Measurements from ENCODE around the gene CFAP141. TPM values are rescaled to one million over a fixed set of nuclear protein-coding genes. Genes with fewer than 3 reads are reported as not detected.

CFAP141 gene
- polyA plus RNA-seq, 2 of the 4 experiments (the other 2 are of a cell fraction), result not detected

DNA sequence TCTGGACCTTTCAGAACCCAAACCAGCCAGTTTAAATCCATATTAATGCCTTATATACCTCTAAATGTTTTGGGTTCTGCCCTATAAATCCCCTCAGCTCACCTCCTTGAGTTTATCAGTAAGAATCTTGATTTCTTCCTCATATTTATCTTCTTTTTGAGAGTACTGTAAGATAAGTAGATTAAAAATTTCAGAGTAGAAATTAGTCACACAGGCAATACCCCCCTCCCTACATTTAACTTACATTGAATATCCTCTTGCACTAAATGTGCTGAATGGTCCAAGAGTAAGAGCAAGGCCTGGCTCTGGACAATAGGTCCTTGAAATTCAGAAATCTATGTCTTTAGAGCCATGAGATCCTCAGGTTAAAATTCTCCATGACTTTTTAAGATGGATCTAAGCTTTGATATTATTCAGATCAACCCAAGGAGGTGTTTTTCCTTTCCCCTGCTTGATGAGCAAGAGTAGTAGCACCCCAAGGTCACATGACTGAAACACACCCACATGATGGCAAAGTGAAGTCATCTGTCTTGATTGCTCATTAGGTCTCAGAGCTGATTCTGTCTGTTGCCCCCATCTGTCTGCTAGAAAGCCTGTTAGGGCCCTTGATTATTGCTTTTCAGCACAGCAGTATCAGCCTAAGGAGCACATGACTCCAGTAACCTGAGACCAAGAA, 35.4 kb downstream of the CFAP141 start:
- DNase-seq (ENCODE audit: low read depth in 1 of 2, low spot score in 1 of 2), result no peak
- TF ChIP-seq, protein P1, sequence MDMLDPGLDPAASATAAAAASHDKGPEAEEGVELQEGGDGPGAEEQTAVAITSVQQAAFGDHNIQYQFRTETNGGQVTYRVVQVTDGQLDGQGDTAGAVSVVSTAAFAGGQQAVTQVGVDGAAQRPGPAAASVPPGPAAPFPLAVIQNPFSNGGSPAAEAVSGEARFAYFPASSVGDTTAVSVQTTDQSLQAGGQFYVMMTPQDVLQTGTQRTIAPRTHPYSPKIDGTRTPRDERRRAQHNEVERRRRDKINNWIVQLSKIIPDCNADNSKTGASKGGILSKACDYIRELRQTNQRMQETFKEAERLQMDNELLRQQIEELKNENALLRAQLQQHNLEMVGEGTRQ (IDR thresholded peaks at IDR 0.05), result peak; percentile 55
- no peak for TF ChIP-seq HOXB5 (CRISPR knock-in tag; IDR thresholded peaks at IDR 0.05)
- TF ChIP-seq, protein P2, sequence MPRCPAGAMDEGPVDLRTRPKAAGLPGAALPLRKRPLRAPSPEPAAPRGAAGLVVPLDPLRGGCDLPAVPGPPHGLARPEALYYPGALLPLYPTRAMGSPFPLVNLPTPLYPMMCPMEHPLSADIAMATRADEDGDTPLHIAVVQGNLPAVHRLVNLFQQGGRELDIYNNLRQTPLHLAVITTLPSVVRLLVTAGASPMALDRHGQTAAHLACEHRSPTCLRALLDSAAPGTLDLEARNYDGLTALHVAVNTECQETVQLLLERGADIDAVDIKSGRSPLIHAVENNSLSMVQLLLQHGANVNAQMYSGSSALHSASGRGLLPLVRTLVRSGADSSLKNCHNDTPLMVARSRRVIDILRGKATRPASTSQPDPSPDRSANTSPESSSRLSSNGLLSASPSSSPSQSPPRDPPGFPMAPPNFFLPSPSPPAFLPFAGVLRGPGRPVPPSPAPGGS (IDR thresholded peaks at IDR 0.05), result no peak
- no peak for TF ChIP-seq TP53 (CRISPR knock-in tag; IDR thresholded peaks at IDR 0.05)
- Histone ChIP-seq H3K9me3 (no peaks in the 10 kb centered on the region), H3K4me3 (no peak overlapping the region), H3K4me2 (no peak overlapping the region), H3K4me1 (no peaks in the 10 kb centered on the region), H3K27ac (no peak overlapping the region)
- no peak for FAIRE-seq
- ChIA-PET POLR2A (no interaction called here), CTCF (interaction anchor here (1.1 kb wide), 1 partner anchor 11 kb away, joined by 5 read pairs; no protein-coding TSS in a partner anchor)
- ATAC-seq, result no peak

DNA sequence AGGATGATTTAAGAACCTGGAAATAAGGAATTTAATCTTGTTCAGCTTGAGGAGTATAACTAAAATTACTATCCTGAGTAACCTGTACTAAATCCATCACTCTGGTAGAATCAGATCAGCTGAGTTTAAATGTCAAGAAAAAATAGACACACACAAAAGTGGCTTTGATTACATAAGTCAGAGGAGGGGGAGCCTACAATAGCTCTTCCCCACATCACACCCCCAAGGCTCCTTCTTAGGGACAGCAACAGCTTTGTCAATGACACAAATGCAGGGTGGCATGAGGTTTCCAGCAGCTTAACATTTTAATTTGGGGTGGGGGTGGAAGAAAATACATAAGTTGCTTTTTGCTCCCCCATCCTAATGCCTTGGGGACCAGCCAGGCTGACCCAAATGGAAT, 38.7 kb downstream of the CFAP141 start:
- no peaks in the 10 kb centered on the region for H3K4me1 ChIP-seq
- ChIA-PET CTCF (interaction anchor here (0.9 to 3.8 kb wide), 3 partner anchors 25 to 104 kb away, joined by 4 to 13 read pairs (median 6); partner anchors contain the start of gene TPM3), POLR2A (no interaction called here)
- H3K4me2 ChIP-seq, result no peak overlapping the region
- H3K4me3 ChIP-seq, result no peak overlapping the region
- no peaks in the 10 kb centered on the region for H3K9me3 ChIP-seq
- FAIRE-seq (no peak), ATAC-seq (no peak), DNase-seq (ENCODE audit: low read depth in 1 of 2, low spot score in 1 of 2) (no peak)
- no peak for TF ChIP-seq FOXS1 (CRISPR knock-in tag; IDR thresholded peaks at IDR 0.05)
- no peak for TF ChIP-seq HEYL (CRISPR knock-in tag; IDR thresholded peaks at IDR 0.05)
- no peak for TF ChIP-seq NFE2L2 (conservative IDR thresholded peaks at IDR 0.05; ENCODE audit: low read length)
- no peak for TF ChIP-seq KDM1A (IDR thresholded peaks at IDR 0.05; ENCODE audit: low read depth)
- no peak for TF ChIP-seq CHD4 (IDR thresholded peaks at IDR 0.05; ENCODE audit: borderline replicate concordance)
- no peak for TF ChIP-seq GATA3 (IDR thresholded peaks at IDR 0.05; ENCODE audit: borderline replicate concordance)
- no peak for TF ChIP-seq POLR2A (IDR thresholded peaks at IDR 0.05; ENCODE audit: low read length)
- no peak for TF ChIP-seq NR3C1 (IDR thresholded peaks at IDR 0.05)
- H3K27ac ChIP-seq, result no peak overlapping the region

- H3K27ac ChIP-seq, result no peak overlapping the region
- TF ChIP-seq FOXS1 (CRISPR knock-in tag; IDR thresholded peaks at IDR 0.05) (no peak), EHMT2 (IDR thresholded peaks at IDR 0.05; ENCODE audit: low read depth) (no peak), CEBPB (IDR thresholded peaks at IDR 0.05) (no peak), HOXA7 (CRISPR knock-in tag; IDR thresholded peaks at IDR 0.05) (no peak), RFX5 (IDR thresholded peaks at IDR 0.05) (no peak), CBX2 (IDR thresholded peaks at IDR 0.05; ENCODE audit: borderline replicate concordance, low read depth) (no peak), EP300 (IDR thresholded peaks at IDR 0.05) (no peak), JUN (IDR thresholded peaks at IDR 0.05) (no peak), RAD21 (conservative IDR thresholded peaks at IDR 0.05 in 1 of 2, IDR thresholded peaks at IDR 0.05 in 1 of 2) (no peak), MAFK (IDR thresholded peaks at IDR 0.05; ENCODE audit: partially characterized antibody) (no peak), MAZ (IDR thresholded peaks at IDR 0.05; ENCODE audit: borderline replicate concordance, low read depth, low read length) (no peak), POLR2AphosphoS2 (conservative IDR thresholded peaks at IDR 0.05; ENCODE audit: low read length) (no peak), NFE2L2 (conservative IDR thresholded peaks at IDR 0.05; ENCODE audit: low read length) (no peak), MYC (IDR thresholded peaks at IDR 0.05; ENCODE audit: borderline replicate concordance, low read length) (no peak), FOSL2 (IDR thresholded peaks at IDR 0.05) (no peak), FOSL2 (CRISPR knock-in tag; IDR thresholded peaks at IDR 0.05) (no peak)
- TF ChIP-seq, protein P1 (IDR thresholded peaks at IDR 0.05), result no peak
- WGBS (ENCODE audit: missing lambda C conversion rate), result 87% methylated on average over 1 of the region's 1 CpG
- H3K4me3 ChIP-seq, result no peak overlapping the region
- ATAC-seq, result no peak
- no peak for FAIRE-seq
- no peak for DNase-seq (ENCODE audit: low read depth in 1 of 2, low spot score in 1 of 2)
- no peaks in the 10 kb centered on the region for H3K9me3 ChIP-seq
- H3K4me1 ChIP-seq, result no peaks in the 10 kb centered on the region
- POLR2A ChIA-PET, result interaction anchor here (0.9 to 1.1 kb wide), 2 partner anchors 10 to 176 kb away, joined by 3 to 4 read pairs; partner anchors contain the start of gene RPS27
- no peak overlapping the region for H3K4me2 ChIP-seq
- CTCF ChIA-PET, result interaction anchor here (0.7 to 3.8 kb wide), 2 partner anchors 25 to 33 kb away, joined by 3 to 13 read pairs; no protein-coding TSS in a partner anchor
Measured at GRCh38 chr1:154166207-154166606, 39.9 kb downstream of the CFAP141 start.

Data from A549 (cell line).